ENCODE measurements around the gene MAP7D3.
"Not testable (repeated sequence)": the region's sequence is repeated elsewhere in the genome, so short reads cannot be mapped to it uniquely, and the experiment has no call there.

The MAP7D3 gene, protein sequence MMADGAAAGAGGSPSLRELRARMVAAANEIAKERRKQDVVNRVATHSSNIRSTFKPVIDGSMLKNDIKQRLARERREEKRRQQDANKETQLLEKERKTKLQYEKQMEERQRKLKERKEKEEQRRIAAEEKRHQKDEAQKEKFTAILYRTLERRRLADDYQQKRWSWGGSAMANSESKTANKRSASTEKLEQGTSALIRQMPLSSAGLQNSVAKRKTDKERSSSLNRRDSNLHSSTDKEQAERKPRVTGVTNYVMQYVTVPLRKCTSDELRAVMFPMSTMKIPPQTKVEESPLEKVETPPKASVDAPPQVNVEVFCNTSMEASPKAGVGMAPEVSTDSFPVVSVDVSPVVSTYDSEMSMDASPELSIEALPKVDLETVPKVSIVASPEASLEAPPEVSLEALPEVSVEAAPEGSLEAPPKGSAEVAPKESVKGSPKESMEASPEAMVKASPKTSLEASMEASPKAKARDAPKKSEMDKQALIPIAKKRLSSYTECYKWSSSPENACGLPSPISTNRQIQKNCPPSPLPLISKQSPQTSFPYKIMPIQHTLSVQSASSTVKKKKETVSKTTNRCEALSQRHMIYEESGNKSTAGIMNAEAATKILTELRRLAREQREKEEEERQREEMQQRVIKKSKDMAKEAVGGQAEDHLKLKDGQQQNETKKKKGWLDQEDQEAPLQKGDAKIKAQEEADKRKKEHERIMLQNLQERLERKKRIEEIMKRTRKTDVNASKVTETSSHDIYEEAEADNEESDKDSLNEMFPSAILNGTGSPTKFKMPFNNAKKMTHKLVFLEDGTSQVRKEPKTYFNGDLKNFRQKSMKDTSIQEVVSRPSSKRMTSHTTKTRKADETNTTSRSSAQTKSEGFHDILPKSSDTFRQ

DNA sequence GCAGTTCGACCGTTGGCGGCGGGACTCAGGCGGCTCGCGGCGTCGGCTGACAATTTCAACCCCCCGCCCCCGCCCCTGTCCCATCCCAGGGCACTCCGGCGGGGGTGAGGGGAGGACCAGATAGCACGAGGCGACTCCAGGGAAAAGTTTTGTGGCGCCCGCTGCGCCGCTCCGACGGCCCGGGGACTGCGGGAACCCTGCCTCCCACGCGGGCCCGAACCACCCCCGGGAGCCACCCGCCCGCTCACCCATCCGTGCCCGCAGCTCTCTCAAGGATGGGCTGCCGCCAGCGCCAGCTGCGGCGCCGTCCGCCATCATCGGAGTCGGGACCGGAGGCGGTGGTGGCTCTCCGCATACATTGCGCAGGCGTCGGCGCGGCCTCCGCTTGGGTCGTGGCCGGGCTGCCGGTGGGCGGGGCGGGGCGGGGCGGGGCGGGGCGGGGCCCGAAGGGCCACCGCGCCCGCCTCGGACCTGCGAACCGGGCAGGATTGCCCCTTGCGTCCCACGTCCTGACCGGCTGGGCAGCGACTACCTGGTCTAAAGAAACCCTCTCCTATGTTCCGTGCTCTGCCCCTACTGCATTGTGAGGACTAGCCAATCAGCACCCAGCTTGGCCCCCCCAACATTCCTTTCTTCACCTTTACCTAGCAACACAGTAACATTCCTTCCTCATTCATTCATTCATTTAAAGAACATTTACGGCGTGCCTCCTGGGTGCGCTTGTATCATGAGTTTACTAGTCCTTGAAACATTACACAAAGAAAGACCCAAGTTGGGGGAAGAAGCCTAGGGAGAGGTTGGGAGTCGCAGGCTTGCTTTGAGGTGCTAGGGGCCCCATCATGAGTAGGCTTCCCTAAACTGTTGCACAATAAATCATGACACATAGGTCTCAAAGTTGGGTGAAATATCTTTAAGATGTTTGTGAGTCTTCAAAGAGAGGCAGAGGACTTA lies at the start of gene MAP7D3:
MAP7D3 (minus strand) TSS at position 360 of the 951 bp plus-strand sequence; CDS start at position 318, 42 bp downstream.
- TF ChIP-seq, protein P1, sequence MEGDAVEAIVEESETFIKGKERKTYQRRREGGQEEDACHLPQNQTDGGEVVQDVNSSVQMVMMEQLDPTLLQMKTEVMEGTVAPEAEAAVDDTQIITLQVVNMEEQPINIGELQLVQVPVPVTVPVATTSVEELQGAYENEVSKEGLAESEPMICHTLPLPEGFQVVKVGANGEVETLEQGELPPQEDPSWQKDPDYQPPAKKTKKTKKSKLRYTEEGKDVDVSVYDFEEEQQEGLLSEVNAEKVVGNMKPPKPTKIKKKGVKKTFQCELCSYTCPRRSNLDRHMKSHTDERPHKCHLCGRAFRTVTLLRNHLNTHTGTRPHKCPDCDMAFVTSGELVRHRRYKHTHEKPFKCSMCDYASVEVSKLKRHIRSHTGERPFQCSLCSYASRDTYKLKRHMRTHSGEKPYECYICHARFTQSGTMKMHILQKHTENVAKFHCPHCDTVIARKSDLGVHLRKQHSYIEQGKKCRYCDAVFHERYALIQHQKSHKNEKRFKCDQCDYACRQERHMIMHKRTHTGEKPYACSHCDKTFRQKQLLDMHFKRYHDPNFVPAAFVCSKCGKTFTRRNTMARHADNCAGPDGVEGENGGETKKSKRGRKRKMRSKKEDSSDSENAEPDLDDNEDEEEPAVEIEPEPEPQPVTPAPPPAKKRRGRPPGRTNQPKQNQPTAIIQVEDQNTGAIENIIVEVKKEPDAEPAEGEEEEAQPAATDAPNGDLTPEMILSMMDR (IDR thresholded peaks at IDR 0.05), result no peak

DNA sequence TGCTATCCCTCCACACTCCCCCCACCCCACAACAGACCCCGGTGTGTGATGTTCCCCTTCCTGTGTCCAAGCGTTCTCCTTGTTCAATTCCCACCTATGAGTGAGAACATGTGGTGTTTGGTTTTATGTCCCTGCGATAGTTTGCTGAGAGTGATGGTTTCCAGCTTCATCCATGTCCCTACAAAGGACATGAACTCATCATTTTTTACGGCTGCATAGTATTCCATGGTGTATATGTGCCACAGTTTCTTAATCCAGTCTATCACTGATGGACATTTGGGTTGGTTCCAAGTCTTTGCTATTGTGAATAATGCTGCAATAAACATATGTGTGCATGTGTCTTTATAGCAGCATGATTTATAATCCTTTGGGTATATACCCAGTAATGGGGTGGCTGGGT lies 49.5 kb upstream of the MAP7D3 start, which contains the start of gene ADGRG4:
ADGRG4 (plus strand) TSS at position 243 of the 400 bp plus-strand sequence. CDS start 7,815 bp downstream, outside the sequence.
- TF ChIP-seq, protein P1 (IDR thresholded peaks at IDR 0.05), result not testable (repeated sequence)

DNA sequence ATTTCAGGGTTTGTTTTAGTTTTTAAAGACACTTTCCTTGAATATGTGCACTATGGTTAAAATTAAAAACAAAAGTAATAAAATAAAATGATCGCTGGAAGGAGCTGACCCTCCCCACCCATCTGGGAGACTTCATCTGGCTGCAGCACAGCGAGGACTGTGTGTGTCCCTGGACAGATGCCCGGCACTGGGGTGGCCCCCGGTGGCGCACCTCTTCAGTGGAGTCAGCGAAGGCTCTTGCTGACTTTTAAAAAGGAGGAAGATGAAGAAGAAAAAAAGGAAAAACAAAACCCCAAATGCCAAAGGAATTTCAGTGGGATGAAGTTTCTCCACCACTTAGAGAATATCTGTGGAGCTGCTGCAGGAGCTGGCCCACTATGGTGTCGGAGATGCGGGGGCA lies 44.2 kb upstream of the MAP7D3 start:
- TF ChIP-seq, protein P1 (IDR thresholded peaks at IDR 0.05), result no peak

DNA sequence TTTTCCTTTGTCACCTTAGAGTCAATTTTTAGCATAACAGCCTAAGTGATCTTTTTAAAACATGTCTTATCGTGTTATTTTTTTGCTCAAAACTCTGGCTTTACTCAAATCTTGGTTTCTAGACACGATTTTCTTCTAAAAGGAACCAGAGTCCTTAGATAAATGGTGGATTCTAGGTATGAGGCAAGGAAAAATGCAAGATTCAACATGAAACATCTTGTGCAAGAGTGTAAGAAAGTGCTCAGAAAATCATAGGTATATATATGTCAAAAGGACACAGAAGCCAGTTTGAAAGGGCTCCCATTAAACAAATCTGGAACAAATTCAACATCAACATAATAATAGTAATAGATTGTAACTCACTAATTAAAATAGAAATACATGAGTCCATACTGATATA lies 41.5 kb upstream of the MAP7D3 start:
- TF ChIP-seq, protein P1 (IDR thresholded peaks at IDR 0.05), result no peak

DNA sequence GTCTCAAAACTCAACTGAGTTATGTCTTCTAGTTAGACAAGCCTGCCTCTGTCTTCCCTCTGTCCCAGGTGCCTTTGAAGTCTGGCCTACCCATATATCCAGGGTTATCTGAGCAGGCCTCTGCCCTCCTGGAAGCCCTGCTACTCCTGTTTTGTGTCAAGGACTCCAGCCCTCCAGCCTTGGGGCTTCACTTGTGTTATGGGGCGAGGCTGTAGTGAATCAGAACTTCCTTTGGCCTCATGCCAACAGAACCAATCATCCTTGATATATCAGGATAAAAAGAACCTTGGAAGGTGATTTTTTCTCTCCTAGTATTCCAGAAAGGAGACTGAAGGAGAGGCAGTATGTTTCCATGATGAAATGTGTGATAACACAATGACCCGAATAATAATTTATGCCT lies 40.6 kb upstream of the MAP7D3 start:
- TF ChIP-seq, protein P1 (IDR thresholded peaks at IDR 0.05), result no peak

DNA sequence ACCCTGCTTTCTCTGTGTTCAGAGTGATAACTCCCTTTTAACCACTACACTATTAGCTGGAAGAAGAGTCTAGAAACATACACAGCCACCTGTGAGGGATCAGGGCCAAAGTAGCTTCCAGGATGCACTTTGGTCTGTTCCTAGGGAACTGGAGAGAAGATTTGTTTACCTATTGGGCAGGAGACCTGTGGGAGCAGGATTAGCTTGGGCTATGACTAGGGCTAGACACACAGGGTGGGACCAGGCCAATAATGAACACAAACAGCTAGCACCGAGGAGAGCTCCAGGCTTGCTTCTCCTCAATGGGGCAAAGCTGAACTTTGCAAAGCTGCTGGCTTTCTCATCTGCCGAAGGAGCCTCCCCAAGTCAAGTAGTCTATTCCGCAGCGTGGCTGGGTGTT lies 24.4 kb upstream of the MAP7D3 start:
- TF ChIP-seq, protein P1 (IDR thresholded peaks at IDR 0.05), result no peak

DNA sequence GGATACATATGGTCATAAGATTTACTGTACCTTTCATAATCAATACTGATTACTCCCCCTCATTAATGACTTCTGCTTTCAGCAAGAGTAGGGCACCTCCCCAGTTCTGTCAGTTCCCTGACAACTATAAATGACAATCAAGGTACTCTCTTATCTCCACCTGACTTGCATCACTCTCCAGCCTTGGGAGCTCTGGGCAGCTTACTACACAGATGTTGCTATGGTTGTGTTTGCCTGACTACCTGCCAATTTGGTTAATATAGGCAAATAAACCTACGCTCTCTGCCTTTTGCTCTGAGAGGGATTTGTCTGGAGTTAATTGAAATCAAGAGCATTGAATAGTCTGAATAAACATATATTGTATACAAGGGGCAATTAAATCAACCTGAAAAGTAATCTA lies 22.8 kb upstream of the MAP7D3 start:
- TF ChIP-seq, protein P1 (IDR thresholded peaks at IDR 0.05), result no peak

Measured in LNCAP (cell line).